ENCODE data around the gene CHD9. TPM values are rescaled to one million over a fixed set of nuclear protein-coding genes. Genes with fewer than 3 reads are reported as not detected.

Gene CHD9
- total RNA-seq, 1 experiment from 2014 or later = 18.9 TPM

DNA sequence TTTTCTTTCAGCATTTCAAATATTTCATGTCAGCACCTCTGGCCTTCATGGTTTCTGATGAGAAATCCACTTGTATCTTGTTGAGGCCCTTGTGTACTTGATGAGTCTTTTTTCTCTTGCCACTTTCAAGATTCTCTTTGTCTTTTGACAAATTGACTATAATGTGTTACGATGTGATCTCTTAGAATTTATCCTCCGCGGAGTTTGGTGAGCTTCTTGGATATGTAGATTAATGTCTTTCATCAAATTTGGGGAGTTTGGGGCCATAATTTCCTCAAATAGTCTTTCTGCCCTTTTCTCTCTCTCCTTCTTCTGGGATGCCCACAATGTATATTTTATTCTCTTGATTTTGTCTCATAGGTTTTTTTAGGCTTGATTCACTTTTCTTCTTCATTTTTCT, 96.0 kb downstream of the CHD9 start:
- BruUV-seq (replicated peaks) = no TSS peak
- intact Hi-C loops (cut with micrococcal nuclease) = no loop called here

More for the DNA sequence above, 96.0 kb downstream of the CHD9 start:
- Histone ChIP-seq H3K4me2 (ENCODE audit: low read length) (no peak overlapping the region), H3K4me1 (ENCODE audit: control insufficient read depth in 1 of 2, insufficient read depth in 2 of 2, low read length in 2 of 2) (no peaks in the 10 kb centered on the region), H3K9ac (ENCODE audit: low read length) (no peak overlapping the region), H3K9me3 (ENCODE audit: control insufficient read depth in 1 of 2, insufficient read depth in 1 of 2, low read depth in 1 of 2, low read length in 2 of 2) (peaks cover 0 to 6% of the 10 kb centered on the region in 2 experiments; a peak in 2 of 4 replicates), H3K4me3 (replicated peaks in 1 of 2; ENCODE audit: low read depth in 1 of 2, low read length in 2 of 2) (no peak overlapping the region), H4K20me1 (ENCODE audit: insufficient read depth) (no peaks in the 10 kb centered on the region), H2AFZ (ENCODE audit: low read depth, low read length, poor library complexity, severe bottlenecking) (no peak overlapping the region), H3K9me2 (ENCODE audit: insufficient read depth) (no peaks in the 10 kb centered on the region), H3K27me3 (ENCODE audit: insufficient read depth, low read length) (no peaks in the 10 kb centered on the region), H3K27ac (ENCODE audit: low read depth, low read length) (no peak overlapping the region), H3K79me2 (ENCODE audit: insufficient read depth, low read length) (peaks cover 27% of the 10 kb centered on the region; the same call in 1 of the 2 replicates), H3K36me3 (ENCODE audit: control insufficient read depth in 1 of 2, insufficient read depth in 2 of 2, low read length in 2 of 2) (no peaks in the 10 kb centered on the region; a peak in 1 of 4 replicates)
- TF ChIP-seq REST (IDR thresholded peaks at IDR 0.05; ENCODE audit: low read depth) = no peak
- no peak for TF ChIP-seq CBX3 (IDR thresholded peaks at IDR 0.05; ENCODE audit: low read depth)
- TF ChIP-seq POLR2A (IDR thresholded peaks at IDR 0.05; ENCODE audit: borderline replicate concordance, extremely low read depth, insufficient read depth, insufficient read length) = no peak
- no peak for TF ChIP-seq SP1 (IDR thresholded peaks at IDR 0.05; ENCODE audit: low read depth)
- no peak for TF ChIP-seq RAD21 (IDR thresholded peaks at IDR 0.05; ENCODE audit: low read depth)
- no peak for TF ChIP-seq FOSL1 (IDR thresholded peaks at IDR 0.05; ENCODE audit: low read depth)
- no peak for TF ChIP-seq ZNF274 (IDR thresholded peaks at IDR 0.05; ENCODE audit: low read depth, low read length)
- TF ChIP-seq JUND (IDR thresholded peaks at IDR 0.05) = no peak
- TF ChIP-seq, protein P1, sequence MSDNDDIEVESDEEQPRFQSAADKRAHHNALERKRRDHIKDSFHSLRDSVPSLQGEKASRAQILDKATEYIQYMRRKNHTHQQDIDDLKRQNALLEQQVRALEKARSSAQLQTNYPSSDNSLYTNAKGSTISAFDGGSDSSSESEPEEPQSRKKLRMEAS (IDR thresholded peaks at IDR 0.05) = no peak
- TF ChIP-seq SIN3A (IDR thresholded peaks at IDR 0.05; ENCODE audit: low read depth) = no peak
- no peak for ATAC-seq
- DNase-seq (ENCODE audit: low read depth, low spot score) = no peak
- CTCF ChIA-PET = no interaction called here
- RAD21 ChIA-PET (ENCODE audit: low non-redundant PET in 1 of 2, low total read pairs in 2 of 2, uncharacterized antibody in 2 of 2, unreplicated experiment in 2 of 2) = no interaction called here
- POLR2A ChIA-PET = no interaction called here

All from HCT116 (cell line).